RWPE1 (cell line): ENCODE data around the gene AXL.
"Not testable (repeated sequence)": the region's sequence is repeated elsewhere in the genome, so short reads cannot be mapped to it uniquely, and the experiment has no call there.

Source experiments
- CTCF ChIA-PET: fragments of 350-600 bp; sonication (Branson Sonifier 250); formaldehyde crosslinking; extraction: SDS; loops from one replicate; lab custom pipeline; 2021; lab: Yijun Ruan, JAX
- POLR2A ChIA-PET: fragments of 400-600 bp; formaldehyde crosslinking; extraction: SDS; loops from one replicate; lab custom pipeline; 2020; ENCODE audit warnings: antibody characterized with exemption; ENCODE audit not compliant: low non-redundant PET; lab: Yijun Ruan, JAX
- DNase-seq: peaks from one replicate; pipeline ENCODE4 v3.0.0; 2012; ENCODE audit warnings: low spot score
- H3K27ac ChIP-seq: fragments of 450-650 bp; 2 replicates; pipeline ENCODE4 v1.5.1; 2017
- CTCF ChIP-seq: fragments of 450-650 bp; conservative IDR thresholded peaks from 2 replicates; pipeline ENCODE4 v1.5.1; 2017; ENCODE audit warnings: low read depth, mild to moderate bottlenecking

Gene AXL

GRCh38 chr19:41225238-41226052, 6.4 kb downstream of the AXL start:
- POLR2A ChIA-PET, result no interaction called here
- CTCF ChIA-PET, result interaction anchor here (0.6 to 2.9 kb wide), 2 partner anchors 37 to 335 kb away, joined by 4 to 11 read pairs; no protein-coding TSS in a partner anchor
- peak; percentile 96 for DNase-seq
- H3K27ac ChIP-seq, result peak overlapping the region; percentile 98
- no peak for TF ChIP-seq CTCF

- no peak for TF ChIP-seq CTCF
- ChIA-PET CTCF (interaction anchor here (0.6 to 2.9 kb wide), 2 partner anchors 36 to 335 kb away, joined by 4 to 11 read pairs; no protein-coding TSS in a partner anchor), POLR2A (no interaction called here)
- DNase-seq, result peak; percentile 94
- peak overlapping the region; percentile 98 for H3K27ac ChIP-seq
Observed at GRCh38 chr19:41226053-41226873, 7.2 kb downstream of the AXL start.

GRCh38 chr19:41226874-41227390, 7.9 kb downstream of the AXL start:
- TF ChIP-seq CTCF, result no peak
- CTCF ChIA-PET, result interaction anchor here (0.8 to 2.9 kb wide), 2 partner anchors 23 to 35 kb away, joined by 3 to 11 read pairs; no protein-coding TSS in a partner anchor
- H3K27ac ChIP-seq, result peak overlapping the region; percentile 98

GRCh38 chr19:41228486-41228885, 9.5 kb downstream of the AXL start:
- ChIA-PET CTCF (interaction anchor here (1.1 kb wide), 1 partner anchor 34 kb away, joined by 3 read pairs; no protein-coding TSS in a partner anchor), POLR2A (no interaction called here)
- H3K27ac ChIP-seq, result peak overlapping the region; percentile 98
- no peak for TF ChIP-seq CTCF
- DNase-seq, result no peak

More at GRCh38 chr19:41226874-41227390, 7.9 kb downstream of the AXL start:
- no peak for DNase-seq
- POLR2A ChIA-PET, result no interaction called here

GRCh38 chr19:41229338-41229737, 10.3 kb downstream of the AXL start:
- POLR2A ChIA-PET, DNase-seq: not testable (repeated sequence)
- CTCF ChIA-PET, result interaction anchor here (1.1 kb wide), 1 partner anchor 33 kb away, joined by 3 read pairs; no protein-coding TSS in a partner anchor
- peak overlapping the region; percentile 61 for H3K27ac ChIP-seq

- H3K27ac ChIP-seq, result peak overlapping the region; percentile 43
- POLR2A ChIA-PET, result no interaction called here
- no peak for TF ChIP-seq CTCF
- DNase-seq, result no peak
- CTCF ChIA-PET, result interaction anchor here (0.6 kb wide), 1 partner anchor 39 kb away, joined by 3 read pairs; no protein-coding TSS in a partner anchor
Observed at GRCh38 chr19:41230067-41230857, 11.2 kb downstream of the AXL start.
